ENCODE measurements around the gene CD96.
"Not testable (repeated sequence)": the region's sequence is repeated elsewhere in the genome, so short reads cannot be mapped to it uniquely, and the experiment has no call there.

The CD96 gene
- total RNA-seq: 275 to 558 reads per million in 2 donors

- DNase-seq: peak; percentile 45
Observed at GRCh38 chr3:111541911-111542483, at the start of gene CD96. TSS of gene CD96 (plus strand) at chr3:111542197. CDS start at chr3:111542249, 52 bp downstream.

GRCh38 chr3:111493276-111493675, 48.7 kb upstream of the CD96 start:
- no peak for DNase-seq

GRCh38 chr3:111496894-111497559, 45.0 kb upstream of the CD96 start:
- DNase-seq: no peak

- no peak for DNase-seq
Observed at GRCh38 chr3:111498022-111498421, 44.0 kb upstream of the CD96 start.

GRCh38 chr3:111506435-111506834, 35.6 kb upstream of the CD96 start:
- no peak for DNase-seq

- no peak for DNase-seq
Observed at GRCh38 chr3:111509308-111509707, 32.7 kb upstream of the CD96 start.

GRCh38 chr3:111517801-111518200, 24.2 kb upstream of the CD96 start:
- no peak for DNase-seq

GRCh38 chr3:111519178-111519855, 22.7 kb upstream of the CD96 start:
- no peak for DNase-seq

GRCh38 chr3:111521891-111522290, 20.1 kb upstream of the CD96 start:
- no peak for DNase-seq

- not testable (repeated sequence) for DNase-seq
Observed at GRCh38 chr3:111524486-111524885, 17.5 kb upstream of the CD96 start.

- no peak for DNase-seq
Observed at GRCh38 chr3:111531446-111531845, 10.6 kb upstream of the CD96 start.

- DNase-seq: no peak
Observed at GRCh38 chr3:111534701-111535100, 7.3 kb upstream of the CD96 start.

- DNase-seq: no peak
Observed at GRCh38 chr3:111538111-111538510, 3.9 kb upstream of the CD96 start.

- no peak for DNase-seq
Observed at GRCh38 chr3:111538681-111539083, 3.3 kb upstream of the CD96 start.

GRCh38 chr3:111539351-111540331, 2.4 kb upstream of the CD96 start:
- DNase-seq: peak; percentile 55

- no peak for DNase-seq
Observed at GRCh38 chr3:111541391-111541790, 606 bp upstream of the CD96 start.

- DNase-seq: no peak
Observed at GRCh38 chr3:111542611-111543300, 759 bp downstream of the CD96 start.

- no peak for DNase-seq
Observed at GRCh38 chr3:111545349-111545748, 3.4 kb downstream of the CD96 start.

GRCh38 chr3:111547631-111548030, 5.6 kb downstream of the CD96 start:
- DNase-seq: peak; percentile 21

- DNase-seq: no peak
Observed at GRCh38 chr3:111548092-111548491, 6.1 kb downstream of the CD96 start.

- no peak for DNase-seq
Observed at GRCh38 chr3:111548756-111549155, 6.8 kb downstream of the CD96 start.

- DNase-seq: not testable (repeated sequence)
Observed at GRCh38 chr3:111561902-111562301, 19.9 kb downstream of the CD96 start.

Measured in T-helper 9 cell (primary cell).